CD8-positive, alpha-beta memory T cell (primary cell): Measurements from ENCODE around the gene MBLAC2. TPM values are rescaled to one million over a fixed set of nuclear protein-coding genes. Genes with fewer than 3 reads are reported as not detected.

Experiments
- CTCF ChIA-PET: fragments of 350-600 bp; sonication (Branson Sonifier 250); formaldehyde crosslinking; loops from one replicate; lab custom pipeline; 2021; ENCODE audit warnings: antibody characterized with exemption; lab: Charles Lee
- POLR2A ChIA-PET: fragments of 350-600 bp; sonication (Branson Sonifier 250); formaldehyde crosslinking; loops from one replicate; lab custom pipeline; 2021; ENCODE audit warnings: antibody characterized with exemption; lab: Charles Lee
- DNase-seq, 5 donors: peaks; one replicate each; pipeline versions ENCODE4 v3.0.0 to v3.0.0-alpha.2; 2020 to 2022; ENCODE audit warnings: mixed read lengths in 1 of 5
- H3K27ac ChIP-seq: one replicate; pipeline ENCODE4 v1.7.0; 2013; ENCODE audit warnings: low read depth, mild to moderate bottlenecking, low read length, moderate library complexity
- H3K27me3 ChIP-seq: 2 replicates; pipeline ENCODE4 v1.7.0; 2013; ENCODE audit warnings: low read length, mild to moderate bottlenecking; ENCODE audit not compliant: insufficient read depth, poor library complexity, severe bottlenecking
- H3K36me3 ChIP-seq: 2 replicates; pipeline ENCODE4 v1.7.0; 2013; ENCODE audit warnings: mild to moderate bottlenecking, low read length, moderate library complexity; ENCODE audit not compliant: insufficient read depth
- H3K4me1 ChIP-seq: 2 replicates; pipeline ENCODE4 v1.7.0; 2013; ENCODE audit warnings: mild to moderate bottlenecking, low read length, moderate library complexity; ENCODE audit not compliant: insufficient read depth
- H3K4me3 ChIP-seq: 2 replicates; pipeline ENCODE4 v1.7.0; 2013; ENCODE audit warnings: mild to moderate bottlenecking, low read length
- H3K9me3 ChIP-seq: 2 replicates; pipeline ENCODE4 v1.7.0; 2013; ENCODE audit warnings: mild to moderate bottlenecking, low read length
- H3K27ac Mint-ChIP-seq, 8 donors: one replicate each; pipeline ENCODE4 v1.8.0; 2020 to 2021; ENCODE audit warnings: mixed read lengths in 8 of 8, mild to moderate bottlenecking in 6 of 8, inconsistent platforms in 3 of 8, moderate library complexity in 3 of 8
- H3K27me3 Mint-ChIP-seq, 2 donors: one replicate each; pipeline ENCODE4 v1.8.0; 2020 to 2021; ENCODE audit warnings: mixed read lengths in 2 of 2, mild to moderate bottlenecking in 1 of 2, moderate library complexity in 1 of 2
- H3K36me3 Mint-ChIP-seq, 3 donors: one replicate each; pipeline ENCODE4 v1.8.0; 2020 to 2021; ENCODE audit warnings: mixed read lengths in 3 of 3, inconsistent platforms in 1 of 3, mild to moderate bottlenecking in 1 of 3
- H3K4me1 Mint-ChIP-seq, 3 donors: one replicate each; pipeline ENCODE4 v1.8.0; 2020 to 2021; ENCODE audit warnings: mixed read lengths in 3 of 3, inconsistent platforms in 1 of 3, mild to moderate bottlenecking in 1 of 3
- H3K4me3 Mint-ChIP-seq, 7 donors: one replicate each; pipeline ENCODE4 v1.8.0; 2020 to 2021; ENCODE audit warnings: mixed read lengths in 7 of 7, mild to moderate bottlenecking in 6 of 7, moderate library complexity in 4 of 7, inconsistent platforms in 2 of 7
- H3K9me3 Mint-ChIP-seq, 5 donors: one replicate each; pipeline ENCODE4 v1.8.0; 2020 to 2022; ENCODE audit warnings: mixed read lengths in 5 of 5, mild to moderate bottlenecking in 3 of 5, moderate library complexity in 2 of 5, inconsistent platforms in 1 of 5
- polyA plus RNA-seq: library from polyadenylated mRNA; unstranded; fragments of 300-500 nt; fragmentation: Illumina TruSeq; gene quantifications from one replicate; pipeline ENCODE4 v1.2.3, GENCODE V29; 2021
- total RNA-seq, 2 experiments: library from RNA; stranded (reverse); gene quantifications; one replicate each; pipeline ENCODE4 v1.2.3, GENCODE V29; 2021

The MBLAC2 gene
- total RNA-seq (1 to 10 TPM; 6.3 to 6.7 TPM), polyA plus RNA-seq (3.7 TPM)

DNA sequence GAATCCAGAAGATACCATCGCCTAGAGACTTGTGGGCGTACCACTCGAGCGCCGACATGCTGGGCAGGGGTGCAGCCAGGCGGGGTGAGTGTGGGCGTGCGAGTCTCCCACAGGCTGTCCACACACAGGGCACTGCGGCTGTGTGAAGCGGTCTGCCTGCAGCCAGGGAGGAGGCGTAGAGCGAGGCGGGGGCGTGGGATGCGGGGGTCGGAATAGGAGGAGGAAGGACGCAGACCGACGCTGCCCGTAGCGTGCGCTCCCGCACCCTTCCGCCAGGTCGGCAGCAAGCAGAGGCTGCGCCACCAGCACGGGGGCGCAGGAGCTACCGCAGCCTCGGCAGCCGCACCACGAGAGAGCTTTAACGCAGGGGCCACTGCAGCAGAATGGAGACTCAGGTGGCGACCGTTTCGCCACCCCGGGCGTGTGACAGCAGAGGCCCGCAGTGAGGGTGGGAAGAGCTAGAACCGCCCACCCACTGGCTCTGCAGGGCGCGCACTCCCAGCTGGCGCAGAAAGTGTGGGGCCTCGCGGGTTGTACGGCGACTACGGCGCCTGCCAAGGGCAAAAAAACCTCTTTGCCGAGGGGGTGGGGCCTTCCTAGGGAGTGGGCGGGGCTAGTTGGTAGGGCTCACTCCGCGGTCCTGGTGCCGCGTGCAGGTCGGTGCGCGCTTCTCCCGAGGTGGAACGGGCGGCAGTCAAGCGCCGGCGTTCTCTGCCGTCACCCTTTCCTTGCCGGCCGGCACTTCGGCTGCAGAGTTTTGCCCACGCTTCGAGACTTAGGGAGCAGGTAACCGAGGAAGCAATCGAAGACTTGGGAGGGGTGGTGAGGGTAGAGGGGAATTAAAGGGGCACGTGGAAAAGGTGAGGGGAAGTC is at the start of gene MBLAC2, which contains the start of gene POLR3G:
Gene MBLAC2, minus strand, starts transcription at position 537 of the 873 bp plus-strand sequence. Its CDS starts 479 bp downstream, at position 58.
Gene POLR3G, plus strand, starts transcription at position 630 of the 873 bp plus-strand sequence. CDS start 10,704 bp downstream, outside the sequence.
- Histone ChIP-seq H3K27me3 (no peaks in the 10 kb centered on the region), H3K4me3 (peak within 1 kb of the TSS; percentile 87)
- peak within 1 kb of the TSS; percentile 95 to 100 (median 98) for H3K4me3 Mint-ChIP-seq

GRCh38 chr5:90519081-90519480 is 44.5 kb upstream of the MBLAC2 start:
- Histone ChIP-seq H3K4me3 (no peak overlapping the region), H3K9me3 (no peaks in the 10 kb centered on the region), H3K4me1 (no peaks in the 10 kb centered on the region), H3K27ac (no peak overlapping the region), H3K27me3 (no peaks in the 10 kb centered on the region), H3K36me3 (peaks cover 19% of the 10 kb centered on the region)
- POLR2A ChIA-PET, result no interaction called here
- H3K4me1 Mint-ChIP-seq, result peaks cover 11 to 34% (median 34%) of the 10 kb centered on the region in 3 donors
- H3K4me3 Mint-ChIP-seq, result no peak overlapping the region
- H3K27ac Mint-ChIP-seq, result peak overlapping the region in 4 of 8 donors; percentile 28 to 71 (median 38)
- no peaks in the 10 kb centered on the region for H3K27me3 Mint-ChIP-seq
- H3K36me3 Mint-ChIP-seq, result peaks cover 4 to 63% (median 27%) of the 10 kb centered on the region in 3 donors
- DNase-seq, result no peak
- H3K9me3 Mint-ChIP-seq, result no peaks in the 10 kb centered on the region
- CTCF ChIA-PET, result no interaction called here

More for the DNA sequence above, at the start of gene MBLAC2, which contains the start of gene POLR3G:
- Histone ChIP-seq H3K9me3 (no peaks in the 10 kb centered on the region), H3K4me1 (peaks cover 15% of the 10 kb centered on the region), H3K36me3 (no peaks in the 10 kb centered on the region), H3K27ac (peak within 1 kb of the TSS; percentile 80)
- H3K9me3 Mint-ChIP-seq, result peaks cover 0 to 11% (median 2%) of the 10 kb centered on the region in 5 donors
- POLR2A ChIA-PET, result interaction anchor here (0.6 to 3.2 kb wide), 5 partner anchors 35 to 906 kb away, joined by 3 to 36 read pairs (median 6); partner anchors contain the start of genes CETN3 and LYSMD3
- H3K4me1 Mint-ChIP-seq, result peaks cover 35 to 53% (median 51%) of the 10 kb centered on the region in 3 donors
- peak within 1 kb of the TSS; percentile 90 to 98 (median 95) for H3K27ac Mint-ChIP-seq
- H3K36me3 Mint-ChIP-seq, result peaks cover 5 to 24% (median 17%) of the 10 kb centered on the region in 3 donors
- CTCF ChIA-PET, result interaction anchor here (0.8 to 2.1 kb wide), 10 partner anchors 8 to 906 kb away, joined by 3 to 19 read pairs (median 4); partner anchors contain the start of genes CETN3 and LYSMD3
- no peaks in the 10 kb centered on the region for H3K27me3 Mint-ChIP-seq
- DNase-seq, result peak; percentile 88 to 94 (median 91)

- Histone ChIP-seq H3K27ac (no peak overlapping the region), H3K27me3 (no peaks in the 10 kb centered on the region), H3K9me3 (no peaks in the 10 kb centered on the region), H3K4me3 (no peak overlapping the region), H3K4me1 (no peaks in the 10 kb centered on the region), H3K36me3 (peaks cover 16% of the 10 kb centered on the region)
- ChIA-PET CTCF (no interaction called here), POLR2A (no interaction called here)
- peaks cover 9 to 30% (median 30%) of the 10 kb centered on the region in 3 donors for H3K4me1 Mint-ChIP-seq
- no peak overlapping the region for H3K4me3 Mint-ChIP-seq
- no peak for DNase-seq
- peaks cover 4 to 58% (median 27%) of the 10 kb centered on the region in 3 donors for H3K36me3 Mint-ChIP-seq
- H3K9me3 Mint-ChIP-seq, result no peaks in the 10 kb centered on the region
- H3K27ac Mint-ChIP-seq, result peak overlapping the region in 5 of 8 donors; percentile 1 to 49 (median 36)
- H3K27me3 Mint-ChIP-seq, result no peaks in the 10 kb centered on the region
These were observed 44.1 kb upstream of the MBLAC2 start for GRCh38 chr5:90518661-90519060.

- Mint-ChIP-seq H3K36me3 (peaks cover 4 to 22% (median 12%) of the 10 kb centered on the region in 3 donors), H3K27ac (peak overlapping the region in 4 of 8 donors; percentile 13 to 76 (median 50)), H3K27me3 (no peaks in the 10 kb centered on the region), H3K4me1 (peaks cover 8 to 12% (median 8%) of the 10 kb centered on the region in 3 donors), H3K4me3 (no peak overlapping the region), H3K9me3 (no peaks in the 10 kb centered on the region)
- POLR2A ChIA-PET, result no interaction called here
- Histone ChIP-seq H3K9me3 (no peaks in the 10 kb centered on the region), H3K4me3 (no peak overlapping the region), H3K27me3 (no peaks in the 10 kb centered on the region), H3K27ac (no peak overlapping the region), H3K4me1 (no peaks in the 10 kb centered on the region), H3K36me3 (peaks cover 8% of the 10 kb centered on the region)
- CTCF ChIA-PET, result no interaction called here
- no peak for DNase-seq
These were observed 39.9 kb upstream of the MBLAC2 start for GRCh38 chr5:90514520-90514919.

DNA sequence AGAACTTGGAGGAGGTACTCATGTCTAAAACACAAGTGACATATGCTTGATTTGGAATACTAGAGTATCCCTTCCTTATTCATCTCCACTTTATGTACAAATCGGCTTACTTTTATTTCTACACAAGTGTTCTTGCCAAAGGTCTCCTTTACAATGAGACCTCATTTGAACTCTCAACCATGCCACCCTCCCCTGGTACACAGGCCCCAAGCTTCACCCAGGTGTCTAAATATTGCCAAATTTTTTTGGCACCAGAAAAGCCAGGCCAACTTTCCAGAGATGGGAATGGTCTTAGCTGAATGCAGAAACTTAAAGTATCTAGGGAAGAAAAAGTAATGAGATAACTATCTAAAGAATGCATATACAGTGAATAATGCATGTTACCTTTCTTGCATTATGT is 35.9 kb upstream of the MBLAC2 start:
- H3K27me3 Mint-ChIP-seq, result no peaks in the 10 kb centered on the region
- ChIA-PET POLR2A (no interaction called here), CTCF (no interaction called here)

GRCh38 chr5:90506221-90506620 is 31.6 kb upstream of the MBLAC2 start:
- Histone ChIP-seq H3K27me3 (no peaks in the 10 kb centered on the region), H3K9me3 (no peaks in the 10 kb centered on the region), H3K27ac (no peak overlapping the region), H3K4me3 (no peak overlapping the region), H3K4me1 (no peaks in the 10 kb centered on the region), H3K36me3 (no peaks in the 10 kb centered on the region)
- Mint-ChIP-seq H3K9me3 (no peaks in the 10 kb centered on the region), H3K27me3 (no peaks in the 10 kb centered on the region), H3K27ac (no peak overlapping the region), H3K36me3 (no peaks in the 10 kb centered on the region), H3K4me1 (no peaks in the 10 kb centered on the region), H3K4me3 (no peak overlapping the region)
- ChIA-PET POLR2A (no interaction called here), CTCF (no interaction called here)
- DNase-seq, result no peak

More for the DNA sequence above, 35.9 kb upstream of the MBLAC2 start:
- no peaks in the 10 kb centered on the region for H3K27me3 ChIP-seq
- no peak overlapping the region for H3K4me3 Mint-ChIP-seq
- DNase-seq, result no peak
- H3K36me3 Mint-ChIP-seq, result peaks cover 2 to 5% (median 4%) of the 10 kb centered on the region in 3 donors
- no peak overlapping the region for H3K4me3 ChIP-seq
- no peak overlapping the region for H3K27ac ChIP-seq
- H3K4me1 Mint-ChIP-seq, result no peaks in the 10 kb centered on the region
- H3K4me1 ChIP-seq, result no peaks in the 10 kb centered on the region
- H3K27ac Mint-ChIP-seq, result peak overlapping the region in 1 of 8 donors; percentile 19
- H3K9me3 ChIP-seq, result no peaks in the 10 kb centered on the region
- no peaks in the 10 kb centered on the region for H3K36me3 ChIP-seq
- H3K9me3 Mint-ChIP-seq, result no peaks in the 10 kb centered on the region

DNA sequence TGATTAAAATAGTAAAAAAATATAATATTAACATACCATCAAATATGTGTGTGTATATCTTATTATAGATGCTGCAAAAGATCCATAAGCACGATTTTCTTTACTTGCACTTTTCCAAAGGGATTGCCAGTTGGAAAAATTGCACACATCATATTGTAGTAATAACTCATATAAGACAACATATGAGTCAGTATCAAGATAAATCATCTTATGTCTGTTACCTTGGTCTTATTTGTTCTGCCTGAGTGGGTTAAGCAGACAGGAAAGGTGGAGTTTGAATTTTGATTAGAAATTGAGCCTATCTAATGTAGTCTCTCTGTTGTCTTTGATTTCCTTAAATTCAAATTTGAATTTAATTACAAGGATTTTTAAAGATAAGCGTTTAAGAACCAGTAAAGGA is 30.2 kb upstream of the MBLAC2 start:
- H3K36me3 ChIP-seq, result no peaks in the 10 kb centered on the region
- ChIA-PET POLR2A (no interaction called here), CTCF (no interaction called here)
- H3K36me3 Mint-ChIP-seq, result no peaks in the 10 kb centered on the region
- no peaks in the 10 kb centered on the region for H3K4me1 Mint-ChIP-seq
- H3K27ac ChIP-seq, result no peak overlapping the region
- DNase-seq, result no peak
- H3K27me3 ChIP-seq, result no peaks in the 10 kb centered on the region
- no peak overlapping the region for H3K27ac Mint-ChIP-seq
- no peaks in the 10 kb centered on the region for H3K27me3 Mint-ChIP-seq
- H3K9me3 ChIP-seq, result no peaks in the 10 kb centered on the region
- no peaks in the 10 kb centered on the region for H3K4me1 ChIP-seq
- H3K4me3 Mint-ChIP-seq, result no peak overlapping the region
- H3K9me3 Mint-ChIP-seq, result no peaks in the 10 kb centered on the region
- no peak overlapping the region for H3K4me3 ChIP-seq

DNA sequence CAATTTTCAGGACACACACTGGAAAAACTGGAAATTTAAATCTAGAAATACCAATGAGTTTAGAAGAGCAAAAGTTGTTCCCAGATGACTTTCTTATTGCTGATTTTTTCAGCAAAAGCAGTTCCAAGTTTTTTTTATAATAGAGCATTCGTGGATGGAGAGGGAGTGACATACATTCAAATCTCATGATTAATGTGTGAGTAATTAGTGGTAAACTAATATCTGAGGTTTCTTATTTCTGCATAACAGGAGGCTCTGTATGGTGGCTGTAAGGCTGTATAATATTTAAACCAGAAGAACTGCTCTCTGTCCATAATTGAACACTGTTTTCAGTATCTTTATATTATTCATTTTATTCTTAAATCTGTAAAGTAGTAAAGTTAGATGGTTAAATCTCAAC is 29.0 kb upstream of the MBLAC2 start:
- Histone ChIP-seq H3K9me3 (no peaks in the 10 kb centered on the region), H3K27ac (no peak overlapping the region), H3K4me1 (no peaks in the 10 kb centered on the region), H3K27me3 (no peaks in the 10 kb centered on the region), H3K4me3 (no peak overlapping the region), H3K36me3 (no peaks in the 10 kb centered on the region)
- POLR2A ChIA-PET, result no interaction called here
- Mint-ChIP-seq H3K4me1 (no peaks in the 10 kb centered on the region), H3K4me3 (no peak overlapping the region), H3K27me3 (no peaks in the 10 kb centered on the region), H3K9me3 (no peaks in the 10 kb centered on the region), H3K36me3 (no peaks in the 10 kb centered on the region), H3K27ac (no peak overlapping the region)
- DNase-seq, result no peak
- CTCF ChIA-PET, result no interaction called here
